A549 (cell line): ENCODE results near the gene PGGT1B. TPM values are rescaled to one million over a fixed set of nuclear protein-coding genes. Genes with fewer than 3 reads are reported as not detected.

Source experiments
- ATAC-seq, 2 experiments: fragments of 200-7000 bp in 1 of 2; fragments of >200 bp in 1 of 2; cut with Nextera tagmentation in 1 of 2; cut with Tn5 transposase in 1 of 2; 3 replicates each; pipeline versions ENCODE4 v1.8.0 to v1.9.1; 2018 to 2020; ENCODE audit warnings: mild to moderate bottlenecking in 1 of 2, moderate library complexity in 1 of 2
- CTCF ChIA-PET: fragments of 300-600 bp; sonication (Branson Sonifier 250); formaldehyde crosslinking; extraction: SDS; loops from one replicate; lab custom pipeline; 2021; ENCODE audit warnings: antibody characterized with exemption, inconsistent platforms; lab: Yijun Ruan, JAX
- POLR2A ChIA-PET: fragments of 350-600 bp; formaldehyde crosslinking; extraction: SDS; loops from one replicate; lab custom pipeline; 2021; ENCODE audit warnings: antibody characterized with exemption, inconsistent platforms; lab: Yijun Ruan, JAX
- DNase-seq, 2 experiments: peaks; one replicate each; pipeline versions ENCODE4 v3.0.0 to v3.0.0-alpha.2; 2011 to 2016; ENCODE audit warnings: low read depth in 1 of 2, low spot score in 1 of 2
- FAIRE-seq: peaks from 2 replicates; lab custom pipeline; 2011; peaks lifted over from hg19 to GRCh38; lab: Jason Lieb, UNC
- H3K27ac ChIP-seq, 2 experiments: fragments of >200 bp; sonication (Bioruptor Twin); formaldehyde crosslinking; 3 replicates each; pipeline ENCODE4 v1.5.1; 2016 to 2017
- H3K4me1 ChIP-seq: fragments of >200 bp; sonication (Bioruptor Twin); formaldehyde crosslinking; 3 replicates; pipeline ENCODE4 v1.6.1; 2016
- H3K4me2 ChIP-seq: fragments of >200 bp; sonication (Bioruptor Twin); formaldehyde crosslinking; 3 replicates; pipeline ENCODE4 v1.6.1; 2016
- H3K4me3 ChIP-seq: fragments of >200 bp; sonication (Bioruptor Twin); formaldehyde crosslinking; 3 replicates; pipeline ENCODE4 v1.5.1; 2016
- H3K9me3 ChIP-seq: fragments of >200 bp; sonication (Bioruptor Twin); formaldehyde crosslinking; 3 replicates; pipeline ENCODE4 v1.6.1; 2016
- ATOH8 ChIP-seq: fragments of 250-450 bp; sonication (Bioruptor Pico); IDR thresholded peaks from 2 replicates; pipeline ENCODE4 v1.5.0; 2020; ENCODE audit warnings: low read depth, mild to moderate bottlenecking, moderate library complexity
- BHLHE40 ChIP-seq: IDR thresholded peaks from 2 replicates; pipeline ENCODE4 v1.6.1; 2012; ENCODE audit warnings: low read depth, low read length, inconsistent platforms
- CBX2 ChIP-seq: fragments of 200-600 bp; sonication (generic); IDR thresholded peaks from 2 replicates; pipeline ENCODE4 v1.6.1; 2016; ENCODE audit warnings: low read depth, mild to moderate bottlenecking, borderline replicate concordance
- CEBPB ChIP-seq, 2 experiments: fragments of >200 bp in 1 of 2; sonication (Bioruptor Twin) in 1 of 2; formaldehyde crosslinking in 1 of 2; IDR thresholded peaks; 2 replicates each; pipeline ENCODE4 v1.6.1; 2012 to 2016
- CHD2 ChIP-seq: fragments of 150-350 bp; IDR thresholded peaks from 2 replicates; pipeline ENCODE4 v1.6.1; 2014; ENCODE audit warnings: low read length; ENCODE audit not compliant: partially characterized antibody
- FOSB ChIP-seq: fragments of 250-450 bp; sonication (Bioruptor Pico); IDR thresholded peaks from 2 replicates; pipeline ENCODE4 v1.5.0; 2020; ENCODE audit warnings: mild to moderate bottlenecking, moderate library complexity
- FOSL2 ChIP-seq, 2 experiments: fragments of 450-650 bp in 1 of 2; fragments of >200 bp in 1 of 2; sonication (Bioruptor Twin) in 1 of 2; formaldehyde crosslinking; IDR thresholded peaks; 2 replicates each; pipeline versions ENCODE4 v1.5.0 to v1.6.1; 2016 to 2020; ENCODE audit warnings: mild to moderate bottlenecking in 1 of 2, moderate library complexity in 1 of 2
- HEYL ChIP-seq: fragments of 250-450 bp; sonication (Bioruptor Pico); IDR thresholded peaks from 2 replicates; pipeline ENCODE4 v1.8.0; 2021; ENCODE audit warnings: mild to moderate bottlenecking, moderate library complexity
- HMGXB4 ChIP-seq: fragments of 250-450 bp; sonication (Bioruptor Pico); IDR thresholded peaks from 2 replicates; pipeline ENCODE4 v1.5.0; 2021; ENCODE audit warnings: mild to moderate bottlenecking, moderate library complexity, borderline replicate concordance
- JUN ChIP-seq, 2 experiments: fragments of >200 bp; sonication (Bioruptor Twin); formaldehyde crosslinking; IDR thresholded peaks; 2 replicates in 1 of 2; 3 replicates in 1 of 2; pipeline ENCODE4 v1.6.1; 2016 to 2017
- MAFK ChIP-seq: fragments of 450-650 bp; IDR thresholded peaks from 2 replicates; pipeline ENCODE4 v1.6.1; 2014; ENCODE audit not compliant: partially characterized antibody
- MAZ ChIP-seq: fragments of 150-350 bp; IDR thresholded peaks from 2 replicates; pipeline ENCODE4 v1.6.1; 2014; ENCODE audit warnings: antibody characterized with exemption, low read depth, low read length, borderline replicate concordance
- MYC ChIP-seq: IDR thresholded peaks from 2 replicates; pipeline ENCODE4 v1.6.1; 2012; ENCODE audit warnings: mild to moderate bottlenecking, inconsistent platforms, low read length, improper control_type of control experiment, borderline replicate concordance
- NPAS2 ChIP-seq: fragments of 250-450 bp; sonication (Bioruptor Pico); IDR thresholded peaks from 2 replicates; pipeline ENCODE4 v1.8.0; 2022; ENCODE audit warnings: mild to moderate bottlenecking, moderate library complexity, borderline replicate concordance
- PBX3 ChIP-seq: IDR thresholded peaks from 2 replicates; pipeline ENCODE4 v1.6.1; 2012
- PHF8 ChIP-seq: fragments of 200-600 bp; sonication (generic); IDR thresholded peaks from 2 replicates; pipeline ENCODE4 v1.6.1; 2016; ENCODE audit warnings: low read depth, mild to moderate bottlenecking, antibody characterized with exemption, moderate library complexity, borderline replicate concordance
- POLR2AphosphoS2 ChIP-seq: conservative IDR thresholded peaks from 2 replicates; pipeline ENCODE4 v1.6.1; 2012; ENCODE audit warnings: low read length, improper control_type of control experiment, inconsistent platforms
- REST ChIP-seq: fragments of 200-600 bp; sonication (generic); IDR thresholded peaks from 2 replicates; pipeline ENCODE4 v1.6.1; 2016; ENCODE audit warnings: antibody characterized with exemption, mild to moderate bottlenecking, moderate library complexity
- RNF2 ChIP-seq: fragments of 200-600 bp; sonication (generic); IDR thresholded peaks from 2 replicates; pipeline ENCODE4 v1.6.1; 2016; ENCODE audit warnings: low read depth, mild to moderate bottlenecking, antibody characterized with exemption, moderate library complexity, borderline replicate concordance
- SREBF2 ChIP-seq: fragments of 450-650 bp; IDR thresholded peaks from 2 replicates; pipeline ENCODE4 v1.6.1; 2014; ENCODE audit warnings: mild to moderate bottlenecking, moderate library complexity
- TP53 ChIP-seq: fragments of 250-450 bp; sonication (Bioruptor Pico); IDR thresholded peaks from 2 replicates; pipeline ENCODE4 v1.5.0; 2021; ENCODE audit warnings: mild to moderate bottlenecking, moderate library complexity
- ZC3H11A ChIP-seq: fragments of 450-650 bp; IDR thresholded peaks from 2 replicates; pipeline ENCODE4 v1.6.1; 2014; ENCODE audit warnings: antibody characterized with exemption, mild to moderate bottlenecking
- ZNF302 ChIP-seq: fragments of 250-450 bp; sonication (Bioruptor Pico); IDR thresholded peaks from 2 replicates; pipeline ENCODE4 v1.9.0; 2021; ENCODE audit warnings: inconsistent platforms, mild to moderate bottlenecking, moderate library complexity
- WGBS: methylation state at CpG from one replicate; pipeline ENCODE4 v1.1.6; 2017; ENCODE audit errors: missing lambda C conversion rate; 5-methylcytosine and 5-hydroxymethylcytosine counted together
- polyA plus RNA-seq, 4 experiments: library from polyadenylated mRNA; depleted of rRNA in 3 of 4; stranded (reverse); fragments of >200 nt; fragmentation: RNase III in 1 of 4; extraction: RNeasy Plus Mini Kit Qiagen cat#74134 plus additional on column Dnase treatment in 1 of 4; gene quantifications; 2 replicates in 3 of 4; 3 replicates in 1 of 4; pipeline ENCODE4 v1.2.3, GENCODE V29; 2011 to 2017
- TF ChIP-seq, protein P1 (sequence below): fragments of 450-650 bp; IDR thresholded peaks from 2 replicates; pipeline ENCODE4 v1.6.1; 2014; ENCODE audit warnings: antibody characterized with exemption
- TF ChIP-seq, protein P2 (sequence below): fragments of >200 bp; sonication (Bioruptor Twin); formaldehyde crosslinking; IDR thresholded peaks from 2 replicates; pipeline ENCODE4 v1.6.1; 2016

Gene PGGT1B
- polyA plus RNA-seq, 2 of the 4 experiments (the other 2 are of a cell fraction) = 6.7 to 15.9 TPM

DNA sequence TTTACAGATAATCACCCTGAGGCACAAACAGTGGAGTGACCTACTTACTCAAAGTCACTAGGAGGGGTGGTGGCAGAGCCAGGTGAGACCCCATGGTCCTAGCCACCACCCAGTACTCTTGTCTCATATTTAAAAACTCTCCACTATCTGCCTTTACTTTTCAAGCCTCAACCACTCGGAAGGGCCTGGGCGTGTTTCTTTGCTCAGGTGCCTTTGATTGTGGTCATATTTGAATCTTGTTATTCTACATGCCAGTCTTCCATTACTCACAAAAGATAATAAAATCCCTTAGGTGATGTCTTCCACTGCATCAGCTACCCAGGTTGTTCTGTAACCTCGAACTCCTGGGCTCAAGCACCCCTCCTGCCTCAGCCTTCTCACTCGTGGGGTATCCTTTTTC, 72.3 kb downstream of the PGGT1B start (continued):
- no peak for TF ChIP-seq BHLHE40
- TF ChIP-seq HEYL (CRISPR knock-in tag) = no peak
- no peak for TF ChIP-seq ATOH8

- POLR2A ChIA-PET = no interaction called here
- FAIRE-seq = no peak
- no peak for ATAC-seq
- TF ChIP-seq, protein P1, sequence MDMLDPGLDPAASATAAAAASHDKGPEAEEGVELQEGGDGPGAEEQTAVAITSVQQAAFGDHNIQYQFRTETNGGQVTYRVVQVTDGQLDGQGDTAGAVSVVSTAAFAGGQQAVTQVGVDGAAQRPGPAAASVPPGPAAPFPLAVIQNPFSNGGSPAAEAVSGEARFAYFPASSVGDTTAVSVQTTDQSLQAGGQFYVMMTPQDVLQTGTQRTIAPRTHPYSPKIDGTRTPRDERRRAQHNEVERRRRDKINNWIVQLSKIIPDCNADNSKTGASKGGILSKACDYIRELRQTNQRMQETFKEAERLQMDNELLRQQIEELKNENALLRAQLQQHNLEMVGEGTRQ = no peak
- TF ChIP-seq SREBF2 (no peak), ZNF302 (CRISPR knock-in tag) (no peak), MAZ (no peak), NPAS2 (CRISPR knock-in tag) (no peak), JUN (IDR thresholded peaks at IDR 0.05) (no peak), REST (no peak), RNF2 (no peak), TP53 (CRISPR knock-in tag) (no peak), FOSB (CRISPR knock-in tag) (no peak), FOSL2 (IDR thresholded peaks at IDR 0.05) (no peak), FOSL2 (CRISPR knock-in tag; IDR thresholded peaks at IDR 0.05) (no peak)
- TF ChIP-seq, protein P2, sequence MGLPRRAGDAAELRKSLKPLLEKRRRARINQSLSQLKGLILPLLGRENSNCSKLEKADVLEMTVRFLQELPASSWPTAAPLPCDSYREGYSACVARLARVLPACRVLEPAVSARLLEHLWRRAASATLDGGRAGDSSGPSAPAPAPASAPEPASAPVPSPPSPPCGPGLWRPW = no peak
- TF ChIP-seq, all 56 proteins: peak for 0
- WGBS = 45% methylated on average over 2 of the region's 2 CpGs
- Histone ChIP-seq H3K4me2 (no peak overlapping the region), H3K27ac (no peak overlapping the region), H3K4me3 (no peak overlapping the region), H3K9me3 (no peaks in the 10 kb centered on the region), H3K4me1 (peaks cover 6% of the 10 kb centered on the region; the same call in 2 of the 3 replicates)
- CTCF ChIA-PET = interaction anchor here (1.3 kb wide), 1 partner anchor 19 kb away, joined by 3 read pairs; no protein-coding TSS in a partner anchor
- DNase-seq = no peak
Measured at GRCh38 chr5:115189866-115190265, 72.8 kb downstream of the PGGT1B start.

DNA sequence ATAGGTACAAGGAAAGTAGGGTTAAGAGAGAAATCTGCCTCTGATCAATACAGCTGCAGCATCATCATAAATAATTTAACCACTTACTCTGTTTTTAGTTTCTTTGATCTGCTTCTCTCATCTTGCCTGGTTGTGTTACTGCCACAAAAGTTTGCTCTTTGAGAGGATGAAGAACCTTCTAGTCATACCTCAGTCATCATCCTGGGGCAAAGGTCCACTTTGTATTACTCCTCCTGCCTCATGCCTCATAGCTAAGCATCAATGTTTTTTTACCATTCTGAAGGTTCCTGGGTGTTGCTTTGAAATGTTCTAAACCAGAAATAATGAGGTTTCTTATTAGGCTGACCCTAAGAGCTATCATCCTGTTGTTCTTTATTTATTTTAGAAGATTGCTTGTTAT, 75.9 kb downstream of the PGGT1B start:
- POLR2A ChIA-PET = no interaction called here

More for the DNA sequence above, 75.9 kb downstream of the PGGT1B start:
- Histone ChIP-seq H3K9me3 (peaks cover 3% of the 10 kb centered on the region; the same call in 1 of the 3 replicates), H3K4me1 (no peaks in the 10 kb centered on the region), H3K4me3 (no peak overlapping the region), H3K4me2 (no peak overlapping the region), H3K27ac (no peak overlapping the region)
- TF ChIP-seq PHF8 (no peak), JUN (IDR thresholded peaks at IDR 0.05) (no peak), TP53 (CRISPR knock-in tag) (no peak), HMGXB4 (CRISPR knock-in tag) (no peak), FOSB (CRISPR knock-in tag) (no peak), CBX2 (no peak), MAZ (no peak), CHD2 (no peak), PBX3 (no peak), ZC3H11A (no peak), RNF2 (no peak), MYC (no peak), HEYL (CRISPR knock-in tag) (no peak), MAFK (no peak), NPAS2 (CRISPR knock-in tag) (no peak), POLR2AphosphoS2 (no peak), CEBPB (IDR thresholded peaks at IDR 0.05) (no peak)
- ATAC-seq (no peak), FAIRE-seq (no peak), DNase-seq (no peak)
- CTCF ChIA-PET = interaction anchor here (1.0 kb wide), 1 partner anchor 12 kb away, joined by 3 read pairs; no protein-coding TSS in a partner anchor
